Central memory CD8-positive, alpha-beta T cell (primary cell): ENCODE measurements around the gene OR51B2.

ENCODE experiments used
- ATAC-seq: fragments of 150-1000 bp; cut with Tn5 transposase; replicated peaks from 2 replicates; pipeline ENCODE4 v1.10.0; 2022; ENCODE audit warnings: mild to moderate bottlenecking, moderate FRiP score, moderate number of reproducible peaks; ENCODE audit not compliant: poor library complexity, severe bottlenecking; ENCODE audit errors: extremely low read depth
- DNase-seq, 2 donors: peaks; one replicate each; pipeline ENCODE4 v3.0.0; 2021; ENCODE audit warnings: low spot score in 2 of 2
- H3K27ac Mint-ChIP-seq: one replicate; pipeline ENCODE4 v1.8.0; 2022; ENCODE audit warnings: low read depth, mild to moderate bottlenecking, moderate library complexity, mixed read lengths
- H3K27me3 Mint-ChIP-seq: one replicate; pipeline ENCODE4 v1.8.0; 2022; ENCODE audit warnings: mixed read lengths
- H3K36me3 Mint-ChIP-seq: one replicate; pipeline ENCODE4 v1.8.0; 2022; ENCODE audit warnings: mild to moderate bottlenecking, moderate library complexity, mixed read lengths; ENCODE audit not compliant: insufficient read depth
- H3K4me1 Mint-ChIP-seq: one replicate; pipeline ENCODE4 v1.8.0; 2022; ENCODE audit warnings: mixed read lengths
- H3K4me3 Mint-ChIP-seq: one replicate; pipeline ENCODE4 v1.8.0; 2022; ENCODE audit warnings: mild to moderate bottlenecking, moderate library complexity, mixed read lengths
- H3K9me3 Mint-ChIP-seq: one replicate; pipeline ENCODE4 v1.8.0; 2022; ENCODE audit warnings: mixed read lengths

OR51B2 gene

GRCh38 chr11:5274395-5274794 is 49.7 kb downstream of the OR51B2 start:
- Mint-ChIP-seq H3K27me3 (peaks cover 10% of the 10 kb centered on the region), H3K27ac (no peak overlapping the region), H3K4me3 (no peak overlapping the region), H3K4me1 (no peaks in the 10 kb centered on the region), H3K36me3 (no peaks in the 10 kb centered on the region), H3K9me3 (no peaks in the 10 kb centered on the region)
- ATAC-seq (no peak), DNase-seq (no peak)
